ENCODE results near the gene MTFMT.
"Not testable (repeated sequence)": the region's sequence is repeated elsewhere in the genome, so short reads cannot be mapped to it uniquely, and the experiment has no call there.

Gene MTFMT

DNA sequence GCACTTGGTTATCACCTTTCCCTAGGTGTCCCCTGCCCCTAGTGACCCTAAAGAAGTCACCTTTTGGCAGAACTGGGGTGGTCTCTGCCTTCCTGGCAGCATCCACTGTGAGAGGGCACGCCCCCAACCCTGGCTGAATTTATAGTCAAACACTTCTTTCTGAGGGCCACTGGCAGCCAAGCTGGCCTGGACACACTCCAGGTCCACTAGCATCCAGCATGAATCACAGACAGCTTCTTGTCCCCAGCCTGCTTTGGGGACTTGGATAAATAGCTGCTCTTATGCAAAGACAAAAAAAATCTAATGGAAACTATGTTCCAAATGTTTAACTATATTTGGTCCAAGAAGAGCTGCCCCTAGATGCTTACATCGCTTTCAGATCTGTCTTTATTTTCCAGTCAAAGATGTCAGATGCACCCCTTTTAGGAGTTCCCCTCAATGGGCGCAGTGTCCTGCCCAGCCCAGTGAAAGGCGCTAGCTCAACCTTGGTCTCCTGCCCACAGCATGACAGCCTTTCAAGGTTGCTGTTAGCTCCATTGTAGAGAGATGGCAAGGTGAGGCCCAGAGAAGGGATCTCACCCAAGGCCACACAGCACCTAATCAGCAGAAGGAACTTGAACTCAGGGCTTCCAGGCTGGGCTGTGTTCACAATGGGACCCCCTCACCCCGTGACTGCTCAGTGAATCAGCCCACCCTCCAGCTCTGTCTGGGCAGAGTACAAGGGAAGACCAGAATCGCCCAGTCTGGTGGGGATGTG lies 31.4 kb upstream of the MTFMT start:
- DNase-seq (ENCODE audit: low read depth), result no peak

DNA sequence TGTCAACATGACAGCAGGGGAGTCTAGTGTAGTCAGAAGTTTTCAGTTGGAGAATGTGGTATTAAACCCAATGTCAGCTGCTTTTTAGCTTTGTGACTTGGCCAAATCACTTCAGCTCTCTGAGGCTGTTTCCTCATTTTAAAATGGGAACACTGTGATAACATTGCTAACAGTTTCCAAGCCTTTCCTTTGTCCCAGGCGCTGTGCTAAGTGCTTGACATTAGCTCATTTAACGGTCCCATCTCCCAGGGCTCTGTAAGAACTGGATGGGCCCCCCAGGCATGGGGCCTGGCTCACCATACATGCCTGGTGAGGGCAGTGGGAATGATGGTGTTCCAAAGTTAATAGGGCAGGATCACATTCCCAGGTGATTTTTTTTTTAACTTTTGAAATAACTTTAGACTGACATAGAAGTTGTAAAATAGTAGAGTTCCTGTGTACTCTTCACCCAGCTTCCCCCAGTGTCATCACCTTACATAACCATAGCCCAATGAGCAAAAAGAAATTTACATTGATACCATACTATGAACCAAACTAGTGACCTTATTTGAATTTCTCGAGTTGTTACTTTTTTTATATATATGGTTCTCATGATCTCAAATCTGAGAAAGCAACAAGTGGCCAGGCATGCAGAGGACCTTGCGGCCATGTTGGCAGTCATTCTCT lies 30.6 kb upstream of the MTFMT start:
- no peak for DNase-seq (ENCODE audit: low read depth)

- DNase-seq (ENCODE audit: low read depth), result no peak
Measured at GRCh38 chr15:65059369-65059750, 29.9 kb upstream of the MTFMT start.

DNA sequence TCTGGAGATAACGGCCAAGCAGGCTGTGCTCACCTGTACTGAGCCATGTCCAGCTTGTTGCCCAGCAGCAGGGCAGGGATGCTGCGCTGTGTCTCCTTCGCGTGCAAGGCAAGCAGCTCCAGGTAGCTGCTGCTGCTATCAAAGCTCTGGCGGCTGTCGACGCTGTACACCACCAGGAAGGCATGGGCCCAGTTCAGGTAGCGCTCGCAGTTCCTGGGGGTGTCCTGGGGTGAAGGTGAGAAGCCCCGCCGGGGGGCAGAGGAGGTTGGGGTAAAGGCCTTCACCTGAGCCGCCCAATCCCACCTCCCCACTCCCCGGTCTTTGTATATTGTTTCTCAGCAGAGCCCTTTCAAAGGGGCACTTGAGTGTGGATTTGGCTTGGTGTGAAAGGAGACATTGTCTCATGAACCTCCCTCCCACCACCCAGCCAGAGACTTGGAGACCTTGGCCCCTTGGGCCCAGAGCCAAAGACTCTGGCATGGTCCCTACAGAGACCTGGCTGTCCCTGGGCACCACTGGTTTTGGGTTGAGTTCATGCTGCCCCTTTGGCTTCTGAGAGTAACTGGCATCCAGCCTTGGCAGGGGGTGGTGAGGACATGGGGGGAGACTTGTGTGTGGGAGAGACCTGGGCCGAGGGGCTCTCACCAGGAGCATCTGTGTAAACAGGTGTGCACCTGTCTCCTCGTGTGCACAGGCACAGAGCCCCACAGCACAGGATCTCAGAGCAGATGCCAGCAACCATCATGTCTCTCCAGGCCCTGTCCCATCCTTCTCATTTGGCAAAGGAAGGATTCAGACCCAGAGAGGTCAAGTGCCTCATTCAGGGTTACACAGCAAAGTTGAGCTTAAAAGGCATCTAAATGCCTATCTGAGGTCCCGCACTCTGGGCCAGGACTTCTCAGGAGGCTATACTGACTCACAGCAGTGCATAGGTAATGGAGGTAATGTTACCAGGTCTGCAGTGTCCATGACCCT lies 29.2 kb upstream of the MTFMT start:
- no peak for DNase-seq (ENCODE audit: low read depth)

GRCh38 chr15:65057549-65057940 lies 28.1 kb upstream of the MTFMT start:
- no peak for DNase-seq (ENCODE audit: low read depth)

GRCh38 chr15:65056868-65057548 lies 27.6 kb upstream of the MTFMT start:
- DNase-seq (ENCODE audit: low read depth), result no peak

- DNase-seq (ENCODE audit: low read depth), result no peak
Measured at GRCh38 chr15:65056106-65056505, 26.7 kb upstream of the MTFMT start.

DNA sequence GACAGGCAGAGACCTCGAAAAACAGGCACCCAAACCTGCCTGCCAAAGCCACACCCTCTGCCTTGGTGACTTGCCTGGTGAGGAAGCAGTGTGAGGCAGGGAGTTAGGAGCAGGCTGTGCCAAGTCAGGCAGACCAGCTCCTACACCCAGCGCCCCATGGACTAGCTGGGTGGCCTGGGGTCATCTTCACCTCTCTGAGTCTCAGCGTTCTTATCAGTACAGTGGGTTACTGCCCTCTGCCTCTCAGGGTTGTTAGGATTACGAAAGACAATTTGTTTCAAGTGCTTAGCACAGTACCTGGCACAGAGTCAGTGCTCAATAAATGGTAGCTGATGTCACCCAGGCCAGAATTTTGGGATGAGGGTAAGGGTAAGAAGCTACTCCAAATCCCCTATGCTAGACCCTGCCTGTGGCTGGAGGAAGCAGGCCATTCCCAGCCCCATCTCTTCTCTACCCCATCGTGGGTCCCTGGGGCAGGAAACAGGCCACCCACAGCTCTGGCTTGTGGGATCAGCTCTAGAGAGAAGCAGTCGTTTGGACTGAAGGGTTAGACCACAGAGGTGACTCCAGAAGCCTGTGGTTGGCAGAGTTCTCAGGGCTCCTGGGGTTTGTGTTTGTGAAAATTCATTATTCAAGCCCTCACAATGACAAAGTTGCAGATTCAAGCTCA lies 25.9 kb upstream of the MTFMT start:
- DNase-seq (ENCODE audit: low read depth), result no peak

DNA sequence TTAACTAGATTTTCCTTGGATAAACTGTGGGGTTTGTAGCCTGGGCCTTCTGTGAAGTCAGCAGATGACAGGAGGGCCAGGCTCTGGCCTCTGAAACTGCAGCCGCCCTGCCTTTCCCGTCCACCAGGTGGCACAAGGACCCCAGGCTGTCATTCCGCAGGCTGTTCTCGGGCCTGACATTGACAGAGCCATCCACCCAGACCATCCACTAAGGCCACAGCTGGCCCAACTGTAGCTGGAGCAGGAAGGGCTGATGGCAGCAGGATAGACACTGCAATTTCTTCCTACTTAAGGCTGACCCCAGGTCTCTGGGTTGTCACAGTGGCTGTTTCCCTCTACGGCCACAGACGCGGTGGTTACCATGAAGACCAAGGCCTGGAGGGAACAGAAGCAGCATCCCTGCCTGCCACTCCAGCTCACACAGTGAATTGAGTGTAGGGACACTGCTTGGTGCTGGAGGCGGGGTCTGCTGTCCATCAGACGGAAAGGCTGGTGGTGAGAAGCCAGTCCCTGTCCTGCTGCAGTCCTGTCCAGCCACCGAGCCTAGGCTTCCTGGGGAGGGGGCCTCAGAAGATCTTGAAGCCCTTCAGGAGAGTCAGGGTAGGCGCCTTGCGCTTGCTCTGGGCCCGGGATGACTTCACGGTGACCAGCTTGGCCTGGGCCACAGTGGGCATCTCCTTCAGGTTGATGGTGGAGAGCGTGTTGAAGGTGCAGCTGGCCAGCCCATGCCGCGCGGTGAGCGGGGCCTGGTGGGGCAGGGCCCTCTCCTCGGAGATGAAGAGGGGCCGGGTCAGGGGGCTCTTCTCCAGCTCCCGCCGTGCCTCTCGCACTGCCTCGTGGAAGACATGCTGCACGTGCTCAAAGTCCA lies 25.1 kb upstream of the MTFMT start:
- DNase-seq (ENCODE audit: low read depth), result peak; percentile 42

- DNase-seq (ENCODE audit: low read depth), result no peak
Measured at GRCh38 chr15:65052956-65053355, 23.5 kb upstream of the MTFMT start.

DNA sequence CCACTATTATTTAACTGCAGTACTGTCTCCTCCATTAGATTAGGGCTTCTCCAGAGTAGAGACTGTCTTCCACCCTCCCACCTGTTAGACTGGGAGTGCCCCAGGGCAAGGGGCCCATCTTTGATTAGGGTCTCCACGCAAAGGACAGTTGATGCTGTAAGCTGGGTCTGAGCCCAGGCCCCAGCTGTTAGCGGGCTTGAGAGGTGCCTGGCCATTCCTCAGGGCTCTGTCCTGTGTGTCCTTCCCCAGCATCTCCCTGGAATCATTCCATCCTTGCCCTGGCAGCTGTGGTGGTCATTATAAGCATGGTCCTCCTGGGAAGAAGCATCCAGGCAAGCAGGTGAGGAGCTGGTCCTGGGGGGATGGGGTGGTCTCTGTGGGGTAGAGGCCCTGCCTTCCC lies 21.8 kb upstream of the MTFMT start:
- DNase-seq (ENCODE audit: low read depth), result no peak

- DNase-seq (ENCODE audit: low read depth), result no peak
Measured at GRCh38 chr15:65050270-65050669, 20.8 kb upstream of the MTFMT start.

DNA sequence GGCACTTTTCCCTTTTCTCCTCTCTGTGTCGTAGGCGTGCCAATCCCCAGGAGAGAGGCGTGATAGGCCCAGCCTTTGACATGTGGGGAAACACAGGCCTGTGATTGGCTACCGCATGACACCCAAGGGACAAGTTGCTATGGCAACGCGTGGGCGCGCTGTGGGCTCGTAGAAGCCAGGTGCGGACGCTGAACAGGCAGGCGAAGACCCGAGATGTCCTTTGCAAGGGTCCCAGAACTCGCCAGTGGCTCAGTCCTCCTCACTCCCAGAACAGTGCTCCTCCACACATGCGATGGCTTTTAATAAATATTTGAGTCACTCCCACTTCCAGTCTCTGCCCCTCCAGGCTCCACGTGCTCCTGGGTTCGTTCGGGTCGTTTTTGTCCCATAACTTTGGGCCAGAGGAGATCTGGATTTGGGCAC lies 20.0 kb upstream of the MTFMT start:
- DNase-seq (ENCODE audit: low read depth), result peak; percentile 76

DNA sequence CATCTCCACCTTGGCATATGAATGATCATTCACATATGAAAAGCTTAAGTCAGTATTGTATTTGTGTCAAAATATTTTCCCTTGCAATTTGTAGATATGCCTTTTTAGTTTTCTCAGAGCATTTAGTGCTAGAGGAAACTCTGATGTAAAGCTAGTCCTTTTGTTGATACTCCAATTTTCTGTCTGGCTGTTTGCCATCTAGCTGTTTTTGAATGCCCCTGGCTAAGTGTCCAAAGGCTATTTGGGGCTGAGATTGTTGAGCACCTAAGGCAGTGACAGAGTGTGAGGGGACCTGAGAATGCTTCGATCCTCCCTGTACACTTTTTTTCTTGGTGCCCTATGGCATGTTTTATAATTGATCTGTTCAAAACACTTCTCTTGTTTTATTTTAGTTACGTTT lies 18.8 kb upstream of the MTFMT start:
- no peak for DNase-seq (ENCODE audit: low read depth)

- no peak for DNase-seq (ENCODE audit: low read depth)
Measured at GRCh38 chr15:65044724-65045481, 15.5 kb upstream of the MTFMT start, which contains the start of gene SLC51B. TSS of gene SLC51B (plus strand) at chr15:65045387. CDS start at chr15:65050005, 4,618 bp downstream.

DNA sequence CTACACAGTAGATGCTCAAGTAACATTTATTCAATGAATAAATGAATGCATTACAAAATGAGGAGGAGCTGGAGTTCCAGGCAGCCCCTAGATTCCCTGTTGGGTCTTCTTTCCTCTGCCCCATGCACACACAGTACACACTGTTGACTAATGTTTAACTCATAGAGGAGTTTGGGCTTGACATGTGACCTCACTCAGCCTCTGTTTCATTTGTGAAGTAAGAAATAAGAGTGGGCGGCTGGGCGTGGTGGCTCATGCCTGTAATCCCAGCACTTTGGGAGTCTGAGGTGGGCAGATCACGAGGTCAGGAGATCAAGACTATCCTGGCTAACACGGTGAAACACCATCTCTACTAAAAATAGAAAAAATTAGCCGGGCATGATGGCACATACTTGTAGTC lies 14.8 kb upstream of the MTFMT start:
- DNase-seq (ENCODE audit: low read depth), result not testable (repeated sequence)

DNA sequence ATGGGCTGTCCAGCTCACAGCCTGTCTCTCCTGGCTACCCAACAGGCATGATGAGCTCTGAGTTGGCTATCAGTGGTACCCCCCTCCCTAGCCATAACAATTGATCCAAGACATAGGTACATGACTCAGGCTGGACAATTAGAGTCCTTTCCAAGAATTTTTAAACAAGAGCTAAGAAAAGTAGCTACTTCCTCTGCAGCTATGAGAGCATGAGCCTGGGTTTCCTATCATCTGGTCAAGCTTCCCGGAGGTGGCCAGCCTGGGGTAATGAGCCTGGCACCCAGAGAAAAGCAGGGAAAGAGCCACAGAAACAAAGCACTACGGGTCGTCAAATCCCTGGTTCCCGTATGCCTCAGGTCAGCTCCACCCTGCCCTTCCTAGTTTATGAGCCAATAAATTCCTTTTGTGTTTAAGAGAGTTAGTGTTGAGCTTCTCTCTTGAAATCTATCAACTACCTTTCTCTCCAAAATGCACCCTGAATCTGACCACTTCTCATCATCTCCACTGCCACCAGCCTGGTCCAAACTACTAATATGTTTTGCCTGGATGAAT lies 13.4 kb upstream of the MTFMT start:
- DNase-seq (ENCODE audit: low read depth), result no peak

DNA sequence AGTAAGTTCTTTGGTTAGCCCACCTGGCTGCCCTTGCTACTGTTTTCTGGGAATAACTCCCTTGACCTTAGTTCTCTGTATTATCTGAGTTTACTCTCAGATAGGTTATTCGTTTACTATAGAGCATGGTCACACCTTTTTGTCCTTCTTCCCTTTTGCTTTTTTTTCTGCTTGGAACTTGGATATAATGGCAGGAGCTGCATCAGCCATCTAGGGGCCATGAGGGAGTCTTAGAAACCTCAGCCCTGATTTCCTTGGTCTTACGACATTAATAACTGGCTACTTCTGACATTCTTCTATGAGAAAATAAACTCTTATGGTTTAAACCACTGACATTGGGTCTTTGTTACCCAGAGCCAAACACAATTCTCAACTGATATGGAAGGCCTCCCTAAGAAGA lies 12.3 kb upstream of the MTFMT start:
- DNase-seq (ENCODE audit: low read depth), result no peak

GRCh38 chr15:65040461-65040860 lies 11.0 kb upstream of the MTFMT start:
- no peak for DNase-seq (ENCODE audit: low read depth)

Data from activated T-cell treated with anti-CD3 and anti-CD28 coated beads for 1 hour (primary cell).